HG03066 (cell line): ENCODE data around the gene ST3GAL3.

Source experiments
- ATAC-seq: cut with Tn5 transposase; IDR thresholded peaks from one replicate; pipeline ENCODE4 v1.9.1; 2021; ENCODE audit warnings: low read depth; ENCODE audit not compliant: unreplicated experiment

The ST3GAL3 gene

GRCh38 chr1:43707190-43708001 lies at the start of gene ST3GAL3:
TSS of gene ST3GAL3 (plus strand) at chr1:43707536. CDS start at chr1:43736263, 28,727 bp downstream.
- peak; percentile 84 for ATAC-seq

- no peak for ATAC-seq
These were observed 47.8 kb upstream of the ST3GAL3 start for GRCh38 chr1:43659212-43660166.

- no peak for ATAC-seq
These were observed 47.0 kb upstream of the ST3GAL3 start for GRCh38 chr1:43660355-43660754.

- no peak for ATAC-seq
These were observed 43.0 kb upstream of the ST3GAL3 start for GRCh38 chr1:43664369-43664768.

- no peak for ATAC-seq
These were observed 40.7 kb upstream of the ST3GAL3 start for GRCh38 chr1:43666608-43667007.

GRCh38 chr1:43668956-43669355 lies 38.4 kb upstream of the ST3GAL3 start:
- no peak for ATAC-seq

- ATAC-seq, result no peak
These were observed 37.5 kb upstream of the ST3GAL3 start for GRCh38 chr1:43669878-43670277.

- ATAC-seq, result no peak
These were observed 36.1 kb upstream of the ST3GAL3 start for GRCh38 chr1:43671193-43671592.

GRCh38 chr1:43671626-43672330 lies 35.6 kb upstream of the ST3GAL3 start:
- no peak for ATAC-seq

- ATAC-seq, result no peak
These were observed 34.1 kb upstream of the ST3GAL3 start for GRCh38 chr1:43673261-43673660.

GRCh38 chr1:43678940-43679339 lies 28.4 kb upstream of the ST3GAL3 start:
- no peak for ATAC-seq

GRCh38 chr1:43683560-43683959 lies 23.8 kb upstream of the ST3GAL3 start:
- no peak for ATAC-seq

- ATAC-seq, result no peak
These were observed 20.5 kb upstream of the ST3GAL3 start for GRCh38 chr1:43686801-43687200.

- ATAC-seq, result no peak
These were observed 19.8 kb upstream of the ST3GAL3 start for GRCh38 chr1:43687301-43688108.

- no peak for ATAC-seq
These were observed 19.3 kb upstream of the ST3GAL3 start for GRCh38 chr1:43688109-43688387.

- no peak for ATAC-seq
These were observed 18.7 kb upstream of the ST3GAL3 start for GRCh38 chr1:43688594-43689000.

GRCh38 chr1:43689289-43689688 lies 18.0 kb upstream of the ST3GAL3 start:
- no peak for ATAC-seq

- no peak for ATAC-seq
These were observed 15.2 kb upstream of the ST3GAL3 start for GRCh38 chr1:43691871-43692815.

GRCh38 chr1:43693371-43693770 lies 14.0 kb upstream of the ST3GAL3 start:
- no peak for ATAC-seq
